Measurements from ENCODE around the gene CCR1. TPM values are rescaled to one million over a fixed set of nuclear protein-coding genes. Genes with fewer than 3 reads are reported as not detected.
"Not testable (repeated sequence)": the region's sequence is repeated elsewhere in the genome, so short reads cannot be mapped to it uniquely, and the experiment has no call there.

Gene CCR1
- polyA plus RNA-seq, 4 donors: 0.45 to 3.6 (median 2.1) TPM

DNA sequence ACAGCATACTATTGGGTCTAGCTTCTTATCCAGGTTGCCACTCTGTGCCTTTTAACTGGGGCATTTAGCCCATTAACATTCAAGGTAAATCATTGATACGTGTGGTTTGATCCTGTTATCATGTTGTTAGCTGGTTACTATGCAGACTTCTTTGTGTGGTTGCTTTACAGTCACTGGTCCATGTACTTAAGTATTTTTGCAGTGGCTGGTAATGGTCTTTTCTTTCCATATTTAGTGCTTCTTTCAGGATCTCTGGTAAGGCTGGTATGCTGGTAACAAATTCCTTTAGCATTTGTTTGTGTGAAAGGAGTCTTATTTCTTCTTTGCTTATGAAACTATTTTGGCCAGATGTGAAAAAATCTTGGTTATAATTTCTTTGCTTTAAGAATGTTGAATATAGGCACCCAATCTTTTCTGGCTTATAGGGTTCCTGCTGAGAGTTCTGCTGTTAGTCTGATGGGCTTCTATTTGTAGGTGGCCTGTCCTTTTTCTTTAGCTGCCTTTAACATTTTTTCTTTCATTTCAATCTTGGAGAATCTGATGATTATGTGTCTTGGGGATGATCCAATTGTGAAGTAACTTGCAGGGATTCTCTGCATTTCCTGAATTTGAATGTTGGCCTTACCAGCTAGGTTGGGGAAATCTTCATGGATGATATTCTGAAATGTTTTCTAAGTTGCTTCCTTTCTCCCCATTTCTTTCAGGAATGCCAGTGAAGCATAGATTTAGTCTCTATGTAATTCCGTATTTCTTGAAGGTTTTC is 39.3 kb downstream of the CCR1 start:
- no peak for FAIRE-seq
- DNase-seq: no peak
- Histone ChIP-seq H3K36me3 (ENCODE audit: control insufficient read depth in 3 of 3, insufficient read depth in 2 of 3, low read depth in 1 of 3, low read length in 3 of 3) (no peaks in the 10 kb centered on the region), H3K27me3 (ENCODE audit: control insufficient read depth in 3 of 3, insufficient read depth in 3 of 3, low read length in 3 of 3) (no peaks in the 10 kb centered on the region), H3K9me3 (ENCODE audit: control insufficient read depth in 2 of 2, insufficient read depth in 1 of 2, low read depth in 1 of 2, low read length in 1 of 2) (peaks cover 0 to 3% of the 10 kb centered on the region in 2 donors), H3K4me1 (ENCODE audit: control insufficient read depth in 3 of 3, insufficient read depth in 2 of 3, low read depth in 1 of 3, low read length in 2 of 3) (no peaks in the 10 kb centered on the region), H3K4me3 (ENCODE audit: low read depth in 1 of 3, low read length in 3 of 3) (no peak overlapping the region), H3K27ac (ENCODE audit: low read depth in 1 of 3, low read length in 2 of 3) (no peak overlapping the region)
- WGBS, 3 donors: 57 to 79% (median 65%) methylated on average over 2 of the region's 2 CpGs

DNA sequence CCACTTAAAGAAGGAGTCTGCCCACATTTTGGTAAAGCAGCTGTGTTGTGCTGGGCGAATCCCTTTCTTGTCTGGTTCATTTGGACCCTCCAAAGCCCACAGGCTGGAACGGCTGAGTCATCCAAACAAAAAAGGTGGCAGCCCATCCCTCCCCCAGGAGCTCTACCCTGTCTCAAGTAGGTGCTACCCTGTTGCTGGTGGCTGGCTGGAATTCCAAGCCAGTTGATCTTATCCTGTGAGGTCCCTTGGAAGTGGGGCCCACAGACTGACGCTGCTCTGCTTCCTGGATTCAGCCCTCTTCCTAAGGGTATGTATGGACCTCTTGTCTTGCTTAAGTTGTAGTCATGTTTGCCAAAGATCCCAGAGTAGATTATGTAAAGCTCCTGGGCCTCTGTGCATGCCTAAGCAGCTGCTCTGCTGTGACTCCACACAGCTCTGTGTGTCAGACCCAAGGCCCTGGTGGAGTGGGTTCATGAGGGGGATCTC is 44.5 kb downstream of the CCR1 start:
- FAIRE-seq (no peak), DNase-seq (no peak)
- Histone ChIP-seq H3K9me3 (ENCODE audit: control insufficient read depth in 2 of 2, insufficient read depth in 1 of 2, low read depth in 1 of 2, low read length in 1 of 2) (peaks cover 0 to 3% of the 10 kb centered on the region in 2 donors), H3K4me1 (ENCODE audit: control insufficient read depth in 3 of 3, insufficient read depth in 2 of 3, low read depth in 1 of 3, low read length in 2 of 3) (no peaks in the 10 kb centered on the region), H3K4me3 (ENCODE audit: low read depth in 1 of 3, low read length in 3 of 3) (no peak overlapping the region), H3K27ac (ENCODE audit: low read depth in 1 of 3, low read length in 2 of 3) (no peak overlapping the region), H3K36me3 (ENCODE audit: control insufficient read depth in 3 of 3, insufficient read depth in 2 of 3, low read depth in 1 of 3, low read length in 3 of 3) (no peaks in the 10 kb centered on the region), H3K27me3 (ENCODE audit: control insufficient read depth in 3 of 3, insufficient read depth in 3 of 3, low read length in 3 of 3) (no peaks in the 10 kb centered on the region)
- 70 to 79% (median 74%) methylated on average over 3 of the region's 3 CpGs for WGBS, 3 donors

DNA sequence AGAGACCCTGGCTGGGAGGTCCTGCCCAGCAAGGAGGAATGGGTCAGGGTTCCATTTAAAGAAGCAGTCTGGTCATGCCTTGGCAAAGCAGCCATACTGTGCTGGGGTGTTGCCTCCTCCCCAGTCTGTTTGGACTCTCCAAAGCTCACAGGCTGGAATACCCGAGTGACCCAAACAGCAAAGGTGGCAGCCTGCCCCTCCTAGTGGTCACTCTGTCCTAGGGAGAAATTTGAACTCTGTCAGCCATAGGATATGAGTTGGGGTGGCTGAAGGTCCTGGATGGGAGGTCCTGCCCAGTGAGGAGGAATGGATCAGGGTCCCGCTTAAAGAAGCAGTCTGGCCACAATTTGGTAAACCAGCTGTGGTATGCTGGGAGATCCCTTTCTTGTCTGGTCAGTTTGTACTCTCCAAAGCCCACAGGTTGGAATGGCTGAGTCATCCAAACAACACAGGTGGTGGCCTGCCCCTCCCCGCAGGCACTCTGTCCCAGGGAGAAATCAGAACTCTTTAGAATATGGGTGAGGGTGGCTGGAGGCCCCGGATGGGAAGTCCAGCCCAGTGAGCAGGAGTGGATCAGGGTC is 45.0 kb downstream of the CCR1 start:
- no peaks in the 10 kb centered on the region for H3K27me3 ChIP-seq (ENCODE audit: control insufficient read depth in 3 of 3, insufficient read depth in 3 of 3, low read length in 3 of 3)
- no peaks in the 10 kb centered on the region for H3K36me3 ChIP-seq (ENCODE audit: control insufficient read depth in 3 of 3, insufficient read depth in 2 of 3, low read depth in 1 of 3, low read length in 3 of 3)
- DNase-seq (no peak), FAIRE-seq (no peak)
- 70 to 73% (median 73%) methylated on average over 4 of the region's 4 CpGs for WGBS, 3 donors
- no peak overlapping the region for H3K27ac ChIP-seq (ENCODE audit: low read depth in 1 of 3, low read length in 2 of 3)
- H3K4me3 ChIP-seq (ENCODE audit: low read depth in 1 of 3, low read length in 3 of 3): no peak overlapping the region
- peaks cover 0 to under 1% of the 10 kb centered on the region in 2 donors for H3K9me3 ChIP-seq (ENCODE audit: control insufficient read depth in 2 of 2, insufficient read depth in 1 of 2, low read depth in 1 of 2, low read length in 1 of 2)
- no peaks in the 10 kb centered on the region for H3K4me1 ChIP-seq (ENCODE audit: control insufficient read depth in 3 of 3, insufficient read depth in 2 of 3, low read depth in 1 of 3, low read length in 2 of 3)

DNA sequence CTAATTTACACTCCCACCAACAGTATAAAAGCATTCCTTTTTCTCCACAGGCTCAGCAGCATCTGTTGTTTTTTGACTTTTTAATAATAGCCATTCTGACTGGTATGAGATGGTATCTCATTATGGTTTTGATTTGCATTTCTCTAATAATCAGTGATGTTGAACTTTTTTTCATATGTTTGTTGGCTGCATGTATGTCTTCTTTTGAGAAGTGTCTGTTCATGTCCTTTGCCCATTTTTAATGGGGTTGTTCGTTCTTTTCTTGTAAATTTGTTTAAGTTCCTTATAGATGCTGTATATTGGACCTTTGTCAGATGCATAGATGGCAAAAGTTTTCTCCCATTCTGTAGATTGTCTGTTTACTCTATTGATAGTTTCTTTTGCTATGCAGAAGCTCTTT is 50.4 kb downstream of the CCR1 start:
- WGBS, 3 donors: 50 to 84% (median 54%) methylated on average over 1 of the region's 1 CpG
- H3K36me3 ChIP-seq (ENCODE audit: control insufficient read depth in 3 of 3, insufficient read depth in 2 of 3, low read depth in 1 of 3, low read length in 3 of 3); H3K27me3 ChIP-seq (ENCODE audit: control insufficient read depth in 3 of 3, insufficient read depth in 3 of 3, low read length in 3 of 3); FAIRE-seq; H3K9me3 ChIP-seq (ENCODE audit: control insufficient read depth in 2 of 2, insufficient read depth in 1 of 2, low read depth in 1 of 2, low read length in 1 of 2); H3K4me3 ChIP-seq (ENCODE audit: low read depth in 1 of 3, low read length in 3 of 3); H3K27ac ChIP-seq (ENCODE audit: low read depth in 1 of 3, low read length in 2 of 3); H3K4me1 ChIP-seq (ENCODE audit: control insufficient read depth in 3 of 3, insufficient read depth in 2 of 3, low read depth in 1 of 3, low read length in 2 of 3); DNase-seq: not testable (repeated sequence)

DNA sequence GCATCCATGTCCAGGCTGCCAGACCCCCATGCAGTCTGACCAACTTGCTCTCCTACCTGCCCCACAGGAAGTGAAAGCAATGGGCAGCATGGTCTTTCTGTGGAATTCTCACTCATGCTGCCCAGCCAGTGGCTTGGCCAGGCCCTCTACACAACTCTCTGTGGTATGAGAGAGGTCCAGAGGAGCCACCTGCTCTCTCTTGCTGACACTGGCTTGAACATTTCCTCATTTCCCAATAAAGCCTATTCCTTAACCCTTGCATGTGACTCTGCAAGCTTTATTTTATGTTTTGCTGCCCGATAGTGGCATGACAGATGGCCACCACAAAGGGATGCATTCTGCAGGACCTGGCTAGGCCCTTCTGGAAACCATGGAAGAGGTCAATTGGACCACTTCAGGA is 53.8 kb downstream of the CCR1 start:
- DNase-seq: no peak
- Histone ChIP-seq H3K27ac (ENCODE audit: low read depth in 1 of 3, low read length in 2 of 3) (no peak overlapping the region), H3K4me1 (ENCODE audit: control insufficient read depth in 3 of 3, insufficient read depth in 2 of 3, low read depth in 1 of 3, low read length in 2 of 3) (no peaks in the 10 kb centered on the region), H3K36me3 (ENCODE audit: control insufficient read depth in 3 of 3, insufficient read depth in 2 of 3, low read depth in 1 of 3, low read length in 3 of 3) (no peaks in the 10 kb centered on the region), H3K4me3 (ENCODE audit: low read depth in 1 of 3, low read length in 3 of 3) (no peak overlapping the region), H3K27me3 (ENCODE audit: control insufficient read depth in 3 of 3, insufficient read depth in 3 of 3, low read length in 3 of 3) (no peaks in the 10 kb centered on the region), H3K9me3 (ENCODE audit: control insufficient read depth in 2 of 2, insufficient read depth in 1 of 2, low read depth in 1 of 2, low read length in 1 of 2) (no peaks in the 10 kb centered on the region)
- no peak for FAIRE-seq
- 91 to 96% (median 95%) methylated on average over 1 of the region's 1 CpG for WGBS, 3 donors

Other genes with a start within 250 kb of the CCR1 start
- 10 to 100 TPM in 1 of 4 donors, 1 to 10 TPM in 3; 6.5 to 21.1 (median 9.0) TPM for gene FYCO1, start 212.5 kb downstream of the CCR1 start, polyA plus RNA-seq
- 1 to 10 TPM in 1 of 4 donors, under 1 TPM in 2, not detected in 1; under 0.01 to 1.1 (median 0.13) TPM for gene XCR1, start 180.8 kb downstream of the CCR1 start, polyA plus RNA-seq
- gene CCR3, start 34.1 kb upstream of the CCR1 start, polyA plus RNA-seq: under 1 TPM in 1 of 4 donors, not detected in 3; 0.22 TPM
- 1 to 10 TPM in 2 of 4 donors, under 1 TPM in 1, not detected in 1; 0.87 to 1.4 (median 1.3) TPM for gene CCR2, start 145.8 kb upstream of the CCR1 start, polyA plus RNA-seq
- 1 to 10 TPM in 1 of 4 donors, under 1 TPM in 3; 0.81 to 1.5 (median 0.92) TPM for gene CCR5, start 162.6 kb upstream of the CCR1 start, polyA plus RNA-seq
- gene CCRL2, start 198.9 kb upstream of the CCR1 start, polyA plus RNA-seq: 10 to 100 TPM; 10.7 to 13.9 (median 12.2) TPM